HG03097 (cell line): Measurements from ENCODE around the gene C5orf15.

ENCODE experiments used
- ATAC-seq: cut with Tn5 transposase; IDR thresholded peaks from one replicate; pipeline ENCODE4 v1.9.1; 2021; ENCODE audit not compliant: unreplicated experiment, low FRiP score

Gene C5orf15

GRCh38 chr5:133968204-133968980 is at the start of gene C5orf15:
TSS of gene C5orf15 (minus strand) at chr5:133968625. CDS start at chr5:133968584, 41 bp downstream.
- ATAC-seq: peak; percentile 96

- no peak for ATAC-seq
Measured at GRCh38 chr5:134008266-134008749, 39.9 kb upstream of the C5orf15 start.

GRCh38 chr5:134007581-134008265 is 39.3 kb upstream of the C5orf15 start:
- no peak for ATAC-seq

GRCh38 chr5:134006115-134006514 is 37.7 kb upstream of the C5orf15 start:
- no peak for ATAC-seq

- no peak for ATAC-seq
Measured at GRCh38 chr5:134005417-134006061, 37.1 kb upstream of the C5orf15 start.

- peak; percentile 73 for ATAC-seq
Measured at GRCh38 chr5:134004626-134005416, 36.4 kb upstream of the C5orf15 start, which contains the start of gene VDAC1. TSS of gene VDAC1 (minus strand) at chr5:134004975. CDS start at chr5:133993012, 11,963 bp downstream.

GRCh38 chr5:134003817-134004625 is 35.6 kb upstream of the C5orf15 start:
- peak; percentile 37 for ATAC-seq

- ATAC-seq: no peak
Measured at GRCh38 chr5:134003064-134003816, 34.8 kb upstream of the C5orf15 start.

GRCh38 chr5:134001938-134002731 is 33.7 kb upstream of the C5orf15 start:
- ATAC-seq: no peak

GRCh38 chr5:134000696-134001453 is 32.5 kb upstream of the C5orf15 start:
- no peak for ATAC-seq

- no peak for ATAC-seq
Measured at GRCh38 chr5:134000091-134000511, 31.7 kb upstream of the C5orf15 start.

- no peak for ATAC-seq
Measured at GRCh38 chr5:133998807-133999206, 30.4 kb upstream of the C5orf15 start.

- ATAC-seq: no peak
Measured at GRCh38 chr5:133998042-133998441, 29.6 kb upstream of the C5orf15 start.

GRCh38 chr5:133996683-133997252 is 28.3 kb upstream of the C5orf15 start:
- ATAC-seq: no peak

- ATAC-seq: no peak
Measured at GRCh38 chr5:133995883-133996563, 27.6 kb upstream of the C5orf15 start.

GRCh38 chr5:133995341-133995740 is 26.9 kb upstream of the C5orf15 start:
- ATAC-seq: no peak

GRCh38 chr5:133994990-133995333 is 26.5 kb upstream of the C5orf15 start:
- ATAC-seq: no peak
